Measurements from ENCODE around the gene ISG15. TPM values are rescaled to one million over a fixed set of nuclear protein-coding genes. Genes with fewer than 3 reads are reported as not detected.

Gene ISG15
- total and polyA plus RNA-seq, 2 of the 13 experiments (the other 11 are each of a cell fraction or from before 2014, with no cell fraction given), result 42.1 to 54.9 TPM

DNA sequence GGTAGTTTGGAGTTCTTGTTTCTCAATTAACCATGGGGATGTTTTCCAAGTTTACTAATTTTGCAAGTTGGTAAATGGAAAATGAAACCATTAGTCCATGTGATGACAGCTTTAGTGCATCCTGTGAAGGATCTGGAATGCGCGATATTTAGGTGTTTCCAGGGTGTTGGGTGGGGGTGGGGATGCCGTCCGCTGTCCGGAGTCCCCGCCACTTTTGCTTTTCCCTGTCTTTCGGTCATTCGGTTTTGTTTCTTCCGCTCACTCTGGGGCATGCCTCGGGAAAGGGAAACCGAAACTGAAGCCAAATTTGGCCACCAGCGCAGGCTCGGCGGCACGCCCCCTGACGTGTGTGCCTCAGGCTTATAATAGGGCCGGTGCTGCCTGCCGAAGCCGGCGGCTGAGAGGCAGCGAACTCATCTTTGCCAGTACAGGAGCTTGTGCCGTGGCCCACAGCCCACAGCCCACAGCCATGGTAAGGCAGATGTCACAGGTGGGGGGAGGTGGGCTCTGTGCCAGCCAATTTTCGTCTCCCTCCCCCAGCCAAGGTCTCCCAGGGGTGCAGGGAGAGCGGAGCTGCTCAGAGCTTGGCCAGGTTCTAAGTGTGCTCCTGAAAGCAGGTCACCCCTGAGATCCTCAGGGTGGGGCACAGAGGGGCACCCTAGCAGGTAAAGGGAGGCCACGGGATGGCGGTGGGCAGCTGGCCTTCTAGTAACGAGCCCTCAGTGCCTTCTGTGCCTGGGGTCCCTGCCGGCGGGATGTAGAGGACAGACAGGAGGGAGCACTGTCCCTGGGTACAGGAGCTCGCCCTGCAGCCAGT lies at the start of gene ISG15 (continued):
- no peak for TF ChIP-seq USF2 (IDR thresholded peaks at IDR 0.05; ENCODE audit: low read depth, low read length)
- peak; percentile 54; the same call in 1 of the 2 replicates for TF ChIP-seq USF2 (CRISPR knock-in tag; IDR thresholded peaks at IDR 0.05; ENCODE audit: borderline replicate concordance)
- TF ChIP-seq REL (CRISPR knock-in tag; conservative IDR thresholded peaks at IDR 0.05), result no peak
- peak; percentile 46 for TF ChIP-seq SALL1 (CRISPR knock-in tag; IDR thresholded peaks at IDR 0.05)
- TF ChIP-seq ZNF747 (CRISPR knock-in tag; IDR thresholded peaks at IDR 0.05; ENCODE audit: borderline replicate concordance), result peak; percentile 55; the same call in 1 of the 2 replicates
- peak; percentile 55; the same call in 1 of the 2 replicates for TF ChIP-seq KMT2B (CRISPR knock-in tag; IDR thresholded peaks at IDR 0.05)
- TF ChIP-seq ZNF124 (CRISPR knock-in tag; IDR thresholded peaks at IDR 0.05), result peak; percentile 25; the same call in 1 of the 2 replicates
- TF ChIP-seq ZNF317 (CRISPR knock-in tag; IDR thresholded peaks at IDR 0.05), result 0 out of 2 replicates have a peak, but pooled peaks have one; percentile 64
- peak; percentile 51; the same call in 1 of the 2 replicates for TF ChIP-seq FOXK1 (CRISPR knock-in tag; IDR thresholded peaks at IDR 0.05; ENCODE audit: borderline replicate concordance, low read depth)
- peak; percentile 62; the same call in 1 of the 2 replicates for TF ChIP-seq SNAPC4 (CRISPR knock-in tag; IDR thresholded peaks at IDR 0.05)
- peak; percentile 84; the same call in 1 of the 2 replicates for TF ChIP-seq ZBTB25 (CRISPR knock-in tag; IDR thresholded peaks at IDR 0.05)
- TF ChIP-seq LCORL (IDR thresholded peaks at IDR 0.05), result no peak
- TF ChIP-seq LCORL (CRISPR knock-in tag; IDR thresholded peaks at IDR 0.05), result peak; percentile 98
- 0 out of 2 replicates have a peak, but pooled peaks have one; percentile 20 for TF ChIP-seq ZNF609 (CRISPR knock-in tag; IDR thresholded peaks at IDR 0.05; ENCODE audit: borderline replicate concordance)
- peak; percentile 70 for TF ChIP-seq FOSL2 (CRISPR knock-in tag; IDR thresholded peaks at IDR 0.05)

Measured in HepG2 (cell line).